DMS 273 (cell line): Measurements from ENCODE around the gene ARHGAP26.

Source experiments
- DNase-seq: peaks from one replicate; lab custom pipeline; 2025; ENCODE audit not compliant: unreplicated experiment; lab: John Stamatoyannopoulos, UW

The ARHGAP26 gene

GRCh38 chr5:142782976-142783530 is 12.9 kb downstream of the ARHGAP26 start:
- DNase-seq, result peak; percentile 37

DNA sequence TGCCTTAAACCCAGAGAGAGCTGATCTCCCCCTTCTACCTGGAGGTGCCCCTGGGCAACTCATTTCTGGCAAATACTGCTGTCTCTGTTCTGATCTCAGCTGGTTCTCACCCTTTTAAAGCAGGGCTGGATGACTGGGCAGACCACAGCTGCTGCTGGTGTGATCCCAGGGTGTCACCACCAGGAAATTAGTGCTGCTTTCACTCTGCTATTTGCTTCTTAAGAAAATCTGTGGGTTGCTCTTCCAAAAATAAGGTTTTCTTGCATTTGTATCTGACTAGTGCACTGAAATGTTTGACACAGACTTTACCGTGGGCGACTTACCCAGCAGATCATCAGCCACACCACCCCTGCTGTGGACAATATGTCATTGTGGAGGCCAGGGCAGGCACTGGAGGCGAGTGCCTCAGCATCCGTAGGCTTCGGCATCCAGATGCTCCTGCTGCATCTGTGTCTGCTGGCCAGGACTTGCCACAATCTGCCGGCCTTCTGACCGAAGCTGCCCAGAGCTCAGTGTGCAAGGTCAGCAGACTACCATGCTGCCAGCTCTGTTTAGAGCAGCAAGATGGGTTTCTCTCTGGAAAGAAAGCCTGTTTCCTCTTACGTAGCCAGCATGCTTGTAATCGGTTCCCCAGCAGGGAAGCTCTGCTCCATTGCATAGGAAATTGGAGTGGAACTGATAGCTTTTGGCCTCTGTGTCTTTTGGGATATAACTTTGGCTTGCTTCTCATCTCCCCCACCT is 13.6 kb downstream of the ARHGAP26 start:
- peak; percentile 75 for DNase-seq

DNA sequence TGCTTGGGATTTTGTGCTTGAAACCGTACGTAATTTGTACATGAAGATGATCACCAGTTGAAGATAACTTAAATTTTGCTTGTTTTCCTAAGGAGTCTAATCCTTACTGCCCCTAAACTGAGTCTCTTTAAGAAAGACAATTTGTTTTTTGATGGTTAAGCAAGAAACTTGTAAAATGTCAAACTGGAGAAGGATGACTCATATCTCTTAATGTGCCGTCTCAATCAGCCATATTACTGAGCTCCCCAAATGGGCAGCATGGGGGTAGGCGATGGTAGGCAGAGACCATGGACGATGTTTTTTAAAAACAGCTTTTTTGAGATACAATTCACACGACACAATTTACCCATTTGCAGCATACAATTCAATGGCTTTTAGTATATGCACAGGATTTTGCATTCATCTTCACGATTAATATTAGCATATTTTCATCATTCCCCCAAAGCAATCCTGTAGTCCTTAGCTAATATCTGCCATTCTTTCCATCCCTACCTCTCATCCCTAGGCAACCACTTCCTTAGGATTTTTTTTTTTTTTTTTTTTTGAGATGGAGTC is 14.3 kb downstream of the ARHGAP26 start:
- no peak for DNase-seq

DNA sequence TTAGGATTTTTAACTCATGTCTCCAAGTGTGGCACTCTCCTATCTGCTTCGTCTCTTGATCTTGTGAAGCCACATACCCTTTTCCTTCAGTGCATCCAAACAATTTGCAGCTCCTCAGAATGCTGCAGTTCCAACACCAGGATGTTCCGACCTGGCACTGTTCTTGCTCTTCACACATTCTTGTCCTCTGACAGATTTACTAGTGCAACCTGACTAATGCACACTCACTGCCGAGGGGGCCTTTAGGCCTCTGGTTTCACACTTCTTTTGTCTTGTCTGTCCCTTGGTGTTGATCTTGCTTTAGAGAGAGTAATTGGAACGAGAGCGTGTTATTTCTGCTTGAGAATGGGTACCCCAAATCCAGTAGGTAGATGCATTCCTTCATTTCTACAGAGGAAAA is 15.0 kb downstream of the ARHGAP26 start:
- no peak for DNase-seq

- DNase-seq, result no peak
These were observed 19.0 kb downstream of the ARHGAP26 start for GRCh38 chr5:142789206-142789605.

DNA sequence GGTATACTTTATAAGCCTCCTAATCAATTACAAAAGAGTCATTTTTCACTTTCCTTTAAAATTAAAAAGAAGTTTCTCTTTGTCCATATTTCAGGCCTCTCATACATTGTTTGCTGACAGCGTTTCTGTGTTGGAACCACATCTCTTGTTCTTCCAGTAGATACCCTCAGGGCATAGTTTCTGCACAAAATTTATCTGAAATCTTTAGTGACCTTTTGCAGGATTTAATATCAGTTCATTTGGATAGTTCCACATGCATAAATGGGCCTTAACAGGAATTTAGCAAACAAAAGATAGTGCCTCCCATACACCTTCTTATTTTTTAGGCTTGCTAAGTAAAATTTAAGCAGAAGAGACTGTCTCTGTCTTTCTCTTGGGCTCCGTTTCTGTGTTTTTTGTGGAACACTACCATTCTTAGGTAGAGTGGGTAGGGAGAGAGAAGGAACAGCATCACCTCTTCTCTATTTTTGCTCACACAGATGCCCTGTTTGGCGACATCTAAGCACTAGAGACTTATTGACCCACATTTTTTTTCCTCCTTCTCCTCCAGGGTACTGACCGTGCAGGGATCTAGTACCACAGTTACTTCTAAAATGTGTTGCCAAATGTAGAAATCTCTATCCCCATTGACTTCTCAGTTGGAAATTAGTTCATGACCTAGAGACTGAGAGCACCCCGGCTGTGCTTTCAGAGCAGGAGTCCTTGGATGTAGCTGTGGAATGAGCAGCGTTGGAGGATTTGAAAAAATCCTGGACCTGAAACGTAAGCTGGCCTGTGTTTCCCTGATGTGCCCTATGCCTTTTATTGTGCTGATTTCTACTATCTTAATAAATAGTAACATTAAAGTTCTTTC is 22.1 kb downstream of the ARHGAP26 start:
- no peak for DNase-seq

- no peak for DNase-seq
These were observed 22.7 kb downstream of the ARHGAP26 start for GRCh38 chr5:142792865-142793232.

- no peak for DNase-seq
These were observed 24.4 kb downstream of the ARHGAP26 start for GRCh38 chr5:142794537-142794936.

DNA sequence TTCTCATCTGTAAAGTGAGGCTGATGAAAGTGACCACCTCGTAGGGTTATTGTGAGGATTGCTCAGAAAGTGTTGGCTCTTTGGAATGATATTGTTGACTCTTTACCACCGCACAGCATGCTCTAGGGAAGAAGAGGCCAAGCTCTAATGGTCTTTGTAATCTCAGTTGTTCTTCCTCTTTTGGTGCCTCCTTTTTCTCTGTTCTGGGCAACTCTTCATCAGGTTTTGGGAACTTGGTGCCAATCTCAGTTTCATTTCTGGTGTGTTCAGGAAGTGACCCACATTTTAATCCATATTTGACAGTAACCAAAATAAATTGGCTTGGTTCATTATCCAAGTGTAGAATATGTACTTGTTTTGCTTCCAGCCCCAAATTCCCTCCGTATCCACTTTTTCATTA is 25.1 kb downstream of the ARHGAP26 start:
- no peak for DNase-seq

DNA sequence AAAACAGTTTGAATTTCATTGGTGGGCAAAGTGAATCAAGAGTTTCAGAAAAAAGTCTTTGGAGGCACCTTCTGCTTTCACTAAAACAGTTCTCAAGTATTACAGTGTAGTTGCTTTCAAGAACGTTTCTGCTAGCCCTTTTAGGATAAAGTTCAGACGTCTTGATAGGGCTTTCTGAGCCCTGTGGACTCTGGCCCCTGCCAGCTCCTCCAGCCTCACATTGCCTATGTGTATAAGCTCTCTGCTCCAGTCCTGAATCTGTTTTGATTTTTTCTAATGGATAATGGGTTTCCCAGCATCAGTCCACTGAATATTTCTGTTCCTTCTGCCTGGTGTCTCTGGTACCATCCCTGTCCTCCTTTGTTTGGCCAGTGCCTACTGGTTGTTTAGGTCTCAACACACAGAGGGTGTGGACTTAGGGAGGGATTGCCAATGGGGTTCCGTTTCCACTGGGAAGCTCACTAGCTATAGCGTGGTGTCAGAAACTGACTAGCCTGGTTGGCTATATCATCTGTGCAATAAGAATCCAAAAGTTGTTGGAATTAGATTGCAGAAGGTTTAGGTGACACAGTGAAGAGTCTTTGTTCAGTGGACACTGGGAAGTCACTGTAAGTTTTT is 26.4 kb downstream of the ARHGAP26 start:
- DNase-seq, result no peak

GRCh38 chr5:142797420-142797819 is 27.2 kb downstream of the ARHGAP26 start:
- peak; percentile 23 for DNase-seq

- no peak for DNase-seq
These were observed 28.1 kb downstream of the ARHGAP26 start for GRCh38 chr5:142798099-142798770.

DNA sequence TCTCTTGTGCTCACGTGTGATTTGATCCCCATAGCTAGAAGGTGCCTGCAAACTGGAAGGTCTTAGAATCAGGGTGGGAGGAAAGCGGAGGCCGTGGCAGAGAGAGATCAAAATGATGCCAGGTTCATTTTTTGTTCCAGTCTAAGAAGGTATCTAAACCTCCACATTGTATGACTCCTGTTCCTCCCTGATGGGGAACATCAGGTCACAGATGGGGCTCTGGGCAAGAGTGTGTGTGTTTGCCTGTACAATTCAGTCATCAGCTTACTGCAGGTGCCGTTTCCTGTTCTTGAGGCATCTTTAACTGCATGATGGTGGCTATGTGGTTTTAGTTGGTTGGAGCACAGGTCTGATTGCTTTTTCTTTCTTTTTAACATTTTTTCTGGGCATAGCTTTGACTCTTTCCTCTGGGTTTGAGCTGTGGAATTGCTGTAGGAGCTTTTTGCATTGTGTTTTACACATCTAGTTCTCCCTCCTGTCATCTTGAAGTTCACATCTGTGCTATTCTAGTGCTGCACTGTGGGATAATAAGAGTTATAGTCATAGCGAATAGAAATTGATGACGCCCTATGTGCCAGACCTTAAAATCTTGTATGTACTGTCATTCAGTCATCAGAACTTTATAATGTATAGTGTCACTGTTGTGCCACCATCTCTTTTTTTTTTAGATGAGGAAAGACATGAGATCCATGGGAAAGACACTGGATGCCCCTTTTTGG is 30.8 kb downstream of the ARHGAP26 start:
- DNase-seq, result no peak

DNA sequence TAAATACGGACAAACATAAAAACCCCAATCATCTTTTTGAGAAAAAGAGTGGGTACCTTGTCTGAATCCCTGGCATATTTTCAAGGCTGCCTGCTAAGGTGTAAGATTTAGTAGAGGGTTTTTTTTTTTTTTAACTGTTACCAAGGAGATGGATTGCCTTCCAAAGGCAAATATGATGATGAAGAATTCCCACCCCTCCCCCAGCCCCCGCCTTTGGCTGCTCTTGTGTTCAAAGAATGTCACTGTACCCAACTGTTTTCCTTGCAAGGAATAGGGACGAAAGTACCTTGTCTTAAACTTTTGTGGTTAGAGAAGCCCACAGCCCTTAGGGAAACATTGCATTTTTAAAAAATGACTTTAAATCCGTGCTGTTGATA is 31.3 kb downstream of the ARHGAP26 start:
- no peak for DNase-seq

- no peak for DNase-seq
These were observed 33.4 kb downstream of the ARHGAP26 start for GRCh38 chr5:142803428-142804125.

- DNase-seq, result no peak
These were observed 35.2 kb downstream of the ARHGAP26 start for GRCh38 chr5:142805339-142805738.

- peak; percentile 58 for DNase-seq
These were observed 36.7 kb downstream of the ARHGAP26 start for GRCh38 chr5:142806841-142807267.

DNA sequence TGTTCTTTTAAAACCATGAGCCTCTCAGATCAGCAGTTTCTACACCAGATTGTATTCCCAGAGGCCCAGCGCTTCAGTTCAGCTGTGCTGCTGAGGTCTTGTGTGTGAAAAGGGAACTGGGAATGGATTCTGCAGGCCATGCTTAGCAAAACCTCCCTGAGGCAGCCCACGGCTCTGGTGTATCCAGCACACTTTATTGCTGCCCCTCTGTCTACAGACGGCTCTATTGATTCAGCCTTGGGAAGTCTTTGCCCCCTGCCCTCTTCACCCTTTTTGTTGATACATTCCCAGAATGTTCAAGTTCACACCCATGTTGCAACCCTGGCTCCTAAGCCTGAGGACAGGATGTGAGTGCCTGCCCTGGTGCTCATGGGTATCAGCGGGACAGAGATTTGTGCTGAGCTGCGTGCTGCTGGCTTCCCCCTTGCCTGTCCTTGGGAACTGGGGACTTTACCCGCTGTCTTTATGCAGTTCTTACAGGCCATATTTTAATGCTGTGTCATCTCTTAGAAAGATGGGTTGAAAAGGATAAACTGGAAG is 37.3 kb downstream of the ARHGAP26 start:
- DNase-seq, result peak; percentile 57

GRCh38 chr5:142808878-142809598 is 38.9 kb downstream of the ARHGAP26 start:
- peak; percentile 65 for DNase-seq
